ENCODE results near the gene ARHGEF16. TPM values are rescaled to one million over a fixed set of nuclear protein-coding genes. Genes with fewer than 3 reads are reported as not detected.

ARHGEF16 gene
- total RNA-seq, 2 donors from 2014 or later, result 47.7 to 64.7 TPM

DNA sequence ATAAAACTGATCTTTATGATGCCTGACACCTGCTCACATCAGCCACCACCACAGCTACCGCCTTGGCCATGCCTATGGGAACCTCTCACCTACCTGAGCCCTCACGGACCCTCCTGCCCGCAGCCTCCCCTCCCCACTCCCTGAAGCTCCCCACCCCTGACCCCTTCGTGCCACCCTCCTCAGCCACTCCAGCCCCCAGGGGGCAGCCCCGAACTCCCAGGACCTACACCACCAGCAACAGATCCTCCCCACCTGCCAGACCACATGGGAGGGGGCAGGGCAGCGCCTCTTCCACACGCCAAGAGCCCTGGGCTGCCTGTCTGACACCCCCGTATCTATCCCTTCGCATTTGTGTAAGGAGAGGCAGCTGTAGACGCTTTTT lies 14.2 kb upstream of the ARHGEF16 start:
- H3K36me3 Mint-ChIP-seq (ENCODE audit: low read depth), result no peaks in the 10 kb centered on the region
- H3K4me3 Mint-ChIP-seq, result no peak overlapping the region
- Histone ChIP-seq H3K27me3 (ENCODE audit: control insufficient read depth, insufficient read depth, low read length, poor library complexity, severe bottlenecking) (no peaks in the 10 kb centered on the region), H3K36me3 (ENCODE audit: control insufficient read depth, insufficient read depth, low read length) (no peaks in the 10 kb centered on the region), H3K9me3 (ENCODE audit: control insufficient read depth, low read length) (no peaks in the 10 kb centered on the region), H3K4me1 (ENCODE audit: control insufficient read depth, insufficient read depth, low read length) (no peaks in the 10 kb centered on the region), H3K9ac (ENCODE audit: extremely low read depth, low read length, poor library complexity, severe bottlenecking) (no peak overlapping the region), H3K4me3 (ENCODE audit: low read length) (no peak overlapping the region), H3K27ac (ENCODE audit: low read depth, low read length) (peak overlapping the region; percentile 76)
- no peaks in the 10 kb centered on the region for H3K9me3 Mint-ChIP-seq
- H3K27me3 Mint-ChIP-seq (ENCODE audit: insufficient read depth), result no peaks in the 10 kb centered on the region
- TF ChIP-seq, protein P1, sequence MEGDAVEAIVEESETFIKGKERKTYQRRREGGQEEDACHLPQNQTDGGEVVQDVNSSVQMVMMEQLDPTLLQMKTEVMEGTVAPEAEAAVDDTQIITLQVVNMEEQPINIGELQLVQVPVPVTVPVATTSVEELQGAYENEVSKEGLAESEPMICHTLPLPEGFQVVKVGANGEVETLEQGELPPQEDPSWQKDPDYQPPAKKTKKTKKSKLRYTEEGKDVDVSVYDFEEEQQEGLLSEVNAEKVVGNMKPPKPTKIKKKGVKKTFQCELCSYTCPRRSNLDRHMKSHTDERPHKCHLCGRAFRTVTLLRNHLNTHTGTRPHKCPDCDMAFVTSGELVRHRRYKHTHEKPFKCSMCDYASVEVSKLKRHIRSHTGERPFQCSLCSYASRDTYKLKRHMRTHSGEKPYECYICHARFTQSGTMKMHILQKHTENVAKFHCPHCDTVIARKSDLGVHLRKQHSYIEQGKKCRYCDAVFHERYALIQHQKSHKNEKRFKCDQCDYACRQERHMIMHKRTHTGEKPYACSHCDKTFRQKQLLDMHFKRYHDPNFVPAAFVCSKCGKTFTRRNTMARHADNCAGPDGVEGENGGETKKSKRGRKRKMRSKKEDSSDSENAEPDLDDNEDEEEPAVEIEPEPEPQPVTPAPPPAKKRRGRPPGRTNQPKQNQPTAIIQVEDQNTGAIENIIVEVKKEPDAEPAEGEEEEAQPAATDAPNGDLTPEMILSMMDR (conservative IDR thresholded peaks at IDR 0.05), result no peak
- H3K4me1 Mint-ChIP-seq, result peaks cover 13% of the 10 kb centered on the region
- DNase-seq, result no peak
- H3K27ac Mint-ChIP-seq, result no peak overlapping the region
- WGBS, 2 experiments (ENCODE audit: insufficient coverage in 1 of 2, insufficient read length in 1 of 2), result 70% methylated on average over 6 to 10 of the region's 10 CpGs

DNA sequence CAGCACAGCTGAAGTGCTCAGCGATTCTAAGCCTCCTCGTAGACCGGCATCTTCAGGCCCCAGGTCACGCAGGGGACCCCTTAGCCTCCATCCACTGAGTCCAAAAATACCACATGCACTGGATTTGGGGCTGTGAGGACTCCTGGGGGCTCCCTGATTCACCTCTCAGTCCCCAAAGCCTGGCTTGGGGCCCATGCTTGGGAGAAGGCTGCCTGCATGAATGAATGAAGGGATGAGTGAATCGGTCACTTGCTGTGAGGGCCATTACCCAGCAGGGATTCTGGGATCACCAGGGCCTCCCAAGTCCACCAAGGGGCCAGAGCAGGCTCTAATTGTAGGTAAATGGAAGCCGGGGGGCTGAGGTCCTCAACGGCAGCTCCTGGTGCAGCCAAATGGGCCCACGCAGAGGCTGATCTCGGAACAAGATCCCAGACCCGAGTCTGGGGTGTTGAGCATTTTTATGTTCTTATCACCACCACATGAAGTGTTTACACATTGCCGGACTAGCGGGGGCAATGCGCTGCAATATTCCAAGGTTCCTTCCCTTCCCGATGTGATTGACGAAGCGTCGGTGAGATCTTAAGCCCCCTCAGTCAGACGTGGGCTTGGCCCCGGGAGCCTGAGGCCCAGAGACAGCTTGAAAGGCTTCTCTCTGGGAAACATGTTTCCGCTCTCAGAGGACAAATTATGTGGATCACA lies 13.6 kb upstream of the ARHGEF16 start:
- DNase-seq, result no peak
- Mint-ChIP-seq H3K9me3 (no peaks in the 10 kb centered on the region), H3K27me3 (ENCODE audit: insufficient read depth) (no peaks in the 10 kb centered on the region), H3K4me1 (peaks cover 13% of the 10 kb centered on the region), H3K36me3 (ENCODE audit: low read depth) (no peaks in the 10 kb centered on the region), H3K4me3 (no peak overlapping the region), H3K27ac (no peak overlapping the region)
- Histone ChIP-seq H3K9me3 (ENCODE audit: control insufficient read depth, low read length) (no peaks in the 10 kb centered on the region), H3K27me3 (ENCODE audit: control insufficient read depth, insufficient read depth, low read length, poor library complexity, severe bottlenecking) (no peaks in the 10 kb centered on the region), H3K4me1 (ENCODE audit: control insufficient read depth, insufficient read depth, low read length) (no peaks in the 10 kb centered on the region), H3K9ac (ENCODE audit: extremely low read depth, low read length, poor library complexity, severe bottlenecking) (no peak overlapping the region), H3K36me3 (ENCODE audit: control insufficient read depth, insufficient read depth, low read length) (no peaks in the 10 kb centered on the region), H3K4me3 (ENCODE audit: low read length) (no peak overlapping the region), H3K27ac (ENCODE audit: low read depth, low read length) (peak overlapping the region; percentile 76)
- 84 to 92% methylated on average over 14 to 20 of the region's 20 CpGs for WGBS, 2 experiments (ENCODE audit: insufficient coverage in 1 of 2, insufficient read length in 1 of 2)
- TF ChIP-seq, protein P1 (conservative IDR thresholded peaks at IDR 0.05), result no peak

DNA sequence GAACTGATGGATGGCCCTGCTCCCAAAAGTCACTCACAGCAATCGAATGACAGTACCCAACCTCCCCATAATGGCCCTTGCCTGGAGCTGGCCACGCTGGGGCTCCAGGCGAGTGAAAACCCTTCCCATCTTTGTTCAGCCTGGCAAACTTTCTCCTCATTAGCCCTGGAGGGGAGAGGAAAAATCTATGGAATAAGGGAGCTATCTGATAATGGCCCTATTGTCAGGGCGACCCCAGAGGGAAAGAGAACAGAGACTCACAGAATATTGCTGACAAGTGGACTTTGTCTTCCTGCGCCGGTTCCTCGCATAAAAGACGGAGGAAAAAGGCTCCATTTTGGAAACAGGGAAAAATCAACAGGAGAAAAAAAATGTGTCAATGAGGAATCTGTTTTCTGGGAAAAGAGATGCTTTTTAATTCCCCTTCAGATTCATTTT lies 13.0 kb upstream of the ARHGEF16 start:
- H3K27me3 ChIP-seq (ENCODE audit: control insufficient read depth, insufficient read depth, low read length, poor library complexity, severe bottlenecking), result no peaks in the 10 kb centered on the region
- no peak overlapping the region for H3K4me3 ChIP-seq (ENCODE audit: low read length)
- Mint-ChIP-seq H3K4me1 (peaks cover 13% of the 10 kb centered on the region), H3K27ac (no peak overlapping the region), H3K9me3 (no peaks in the 10 kb centered on the region), H3K4me3 (no peak overlapping the region), H3K27me3 (ENCODE audit: insufficient read depth) (no peaks in the 10 kb centered on the region), H3K36me3 (ENCODE audit: low read depth) (no peaks in the 10 kb centered on the region)
- H3K9me3 ChIP-seq (ENCODE audit: control insufficient read depth, low read length), result no peaks in the 10 kb centered on the region
- H3K4me1 ChIP-seq (ENCODE audit: control insufficient read depth, insufficient read depth, low read length), result no peaks in the 10 kb centered on the region
- no peak for DNase-seq
- peak overlapping the region; percentile 78 for H3K27ac ChIP-seq (ENCODE audit: low read depth, low read length)
- no peaks in the 10 kb centered on the region for H3K36me3 ChIP-seq (ENCODE audit: control insufficient read depth, insufficient read depth, low read length)
- 64 to 88% methylated on average over 5 to 8 of the region's 8 CpGs for whole genome bisulfite sequencing, 2 experiments (ENCODE audit: insufficient coverage in 1 of 2, insufficient read length in 1 of 2)
- TF ChIP-seq, protein P1 (conservative IDR thresholded peaks at IDR 0.05), result no peak
- H3K9ac ChIP-seq (ENCODE audit: extremely low read depth, low read length, poor library complexity, severe bottlenecking), result no peak overlapping the region

Measured in endodermal cell (in vitro differentiated cells).